NCI-H146 treated with DMSO at 0.1 percent for 48 hours (cell line): ENCODE measurements around the gene BUB1.
"Not testable (repeated sequence)": the region's sequence is repeated elsewhere in the genome, so short reads cannot be mapped to it uniquely, and the experiment has no call there.

Experiments used
- DNase-seq: peaks from one replicate; lab custom pipeline; 2025; ENCODE audit not compliant: unreplicated experiment; lab: John Stamatoyannopoulos, UW

BUB1 gene

DNA sequence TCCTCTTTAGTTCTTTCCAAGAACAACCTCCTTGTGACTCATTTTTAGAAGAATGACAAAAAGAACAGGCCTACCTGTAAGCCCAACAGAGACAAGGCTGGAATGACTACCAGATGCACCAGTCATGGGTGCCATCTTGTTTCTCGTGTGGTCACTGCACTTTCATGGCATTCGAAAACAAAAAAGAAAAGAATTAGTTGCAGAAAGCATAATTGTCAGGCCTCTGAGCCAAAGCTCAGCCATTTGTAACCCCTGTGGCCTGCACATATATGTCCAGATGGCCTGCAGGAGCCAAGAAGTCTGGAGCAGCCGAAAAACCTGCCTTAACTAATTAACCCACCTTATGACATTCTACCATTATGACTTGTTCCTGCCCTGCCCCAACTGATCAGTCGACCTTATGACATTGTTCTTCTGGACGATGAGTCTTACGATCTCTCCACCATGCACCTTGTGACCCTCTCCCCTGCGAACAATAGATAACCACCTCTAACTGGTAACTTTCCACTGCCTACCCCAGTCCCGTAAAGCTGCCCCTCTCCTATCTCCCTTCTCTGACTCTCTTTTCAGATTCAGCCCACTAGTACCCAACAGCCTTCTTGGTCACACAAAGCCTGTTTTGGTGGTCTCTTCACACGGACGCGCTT is 13.9 kb upstream of the BUB1 start:
- no peak for DNase-seq

DNA sequence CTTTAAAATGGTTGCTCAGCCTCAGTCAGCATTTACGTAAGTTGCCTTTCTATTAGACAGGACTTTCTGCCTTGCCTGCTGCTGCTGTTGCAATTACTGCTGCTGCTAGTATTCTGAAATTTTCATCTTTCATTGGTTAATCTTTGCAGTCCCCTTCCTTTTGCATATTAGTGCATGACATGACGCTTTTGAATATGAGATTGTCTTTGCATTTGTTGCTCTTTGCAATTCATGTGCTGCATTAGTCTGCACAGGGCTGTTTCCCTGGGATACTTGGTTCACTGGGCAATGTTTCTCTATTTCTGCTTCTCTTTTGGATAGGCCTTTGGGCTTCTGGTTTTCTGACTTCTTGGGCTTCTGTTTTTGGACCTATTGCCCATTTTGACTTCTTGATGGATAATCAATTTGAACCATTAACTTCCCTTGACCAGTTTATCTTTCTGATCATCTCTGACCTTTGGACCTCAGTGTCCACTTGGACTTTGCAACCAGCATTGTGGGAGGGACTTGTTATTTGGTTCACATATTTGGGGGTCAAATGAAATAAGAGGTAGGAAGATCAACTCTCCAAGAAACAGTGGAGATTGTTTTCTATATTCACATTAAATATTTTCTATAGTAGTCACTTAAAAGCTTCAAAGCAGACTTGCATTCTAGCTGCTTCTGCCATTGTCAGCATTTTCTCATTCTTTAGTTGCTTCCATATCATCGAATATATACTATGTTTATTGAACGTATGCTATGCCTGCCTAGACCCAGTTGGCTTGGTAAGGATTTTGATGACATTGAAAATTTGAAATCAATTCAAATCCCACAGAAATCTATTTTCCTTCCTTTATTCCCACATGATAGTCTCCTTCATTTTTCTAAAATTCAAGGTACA is 12.5 kb upstream of the BUB1 start:
- no peak for DNase-seq

DNA sequence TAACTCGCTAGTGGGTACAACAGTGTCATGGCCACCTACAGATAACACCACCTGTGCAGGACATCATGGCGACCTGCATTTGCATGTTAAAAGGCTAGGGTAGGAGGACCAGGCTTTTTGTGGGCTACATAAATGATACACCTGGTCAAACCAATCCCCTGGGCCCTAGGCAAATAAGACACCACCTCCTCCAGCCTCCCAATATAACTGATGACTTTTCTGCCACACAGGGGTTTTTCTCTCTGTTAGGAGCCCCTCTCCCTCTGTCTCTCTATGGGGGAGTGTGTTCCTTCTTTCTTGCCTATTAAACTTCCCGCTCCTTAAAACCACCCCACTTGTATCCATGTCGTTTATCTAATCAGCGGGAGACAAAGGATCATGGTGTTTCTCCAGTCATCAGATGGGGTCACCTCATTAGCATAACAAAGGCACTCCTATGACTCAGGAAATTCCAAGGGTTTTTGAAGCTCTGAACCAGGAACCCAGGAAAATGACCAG is 10.8 kb upstream of the BUB1 start:
- no peak for DNase-seq

DNA sequence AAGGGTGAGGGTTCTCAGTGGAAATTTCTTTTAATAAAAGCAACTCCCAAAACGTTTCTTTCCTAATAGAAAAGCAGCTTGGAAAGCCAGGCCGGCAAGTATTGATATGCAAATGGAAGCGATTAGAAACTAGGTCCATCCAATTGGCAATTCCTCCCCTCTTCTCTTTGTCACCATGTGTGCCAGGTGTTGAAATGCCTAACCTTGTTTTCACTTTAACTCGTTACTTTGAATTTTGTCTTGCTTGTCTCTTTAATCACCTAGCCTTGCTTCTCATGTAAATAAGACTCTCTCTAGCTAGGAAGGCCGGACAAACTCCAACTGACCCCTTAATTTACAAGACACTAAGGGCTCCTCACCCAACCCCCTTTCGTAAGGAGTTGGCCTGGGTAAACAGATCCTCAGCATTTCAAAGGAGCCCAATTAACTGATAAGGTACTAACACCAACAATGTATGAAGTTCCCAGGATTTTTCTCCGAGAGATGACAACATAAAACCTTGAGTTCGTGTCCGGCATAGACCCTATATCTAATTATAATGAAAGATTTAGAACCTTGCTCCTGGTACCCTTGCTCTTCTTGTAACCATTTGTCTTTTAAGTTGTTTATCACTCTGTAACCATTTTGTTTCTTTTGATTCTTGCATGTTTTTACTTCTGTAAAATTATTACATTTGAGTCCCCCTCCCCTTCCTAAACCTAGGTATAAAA is 10.1 kb upstream of the BUB1 start:
- not testable (repeated sequence) for DNase-seq

DNA sequence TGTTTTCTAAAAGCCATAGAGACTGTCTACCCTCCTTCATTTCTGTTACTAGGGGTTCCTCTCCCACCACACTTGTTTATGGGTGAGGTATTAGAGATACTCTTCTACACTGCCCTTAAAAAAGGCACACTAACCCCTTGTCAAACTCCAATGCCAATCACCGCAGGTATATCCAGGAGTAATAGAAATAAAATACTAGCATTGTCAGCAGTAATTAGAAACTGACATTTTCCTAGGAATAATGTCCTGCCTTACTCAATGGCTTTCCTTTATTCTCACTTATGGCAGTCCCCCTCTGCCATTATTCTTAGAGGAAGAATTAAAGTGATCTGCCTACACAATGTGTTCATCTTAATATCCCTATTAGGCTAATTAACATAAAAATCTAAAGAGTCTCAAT is 5.0 kb upstream of the BUB1 start:
- DNase-seq: no peak

DNA sequence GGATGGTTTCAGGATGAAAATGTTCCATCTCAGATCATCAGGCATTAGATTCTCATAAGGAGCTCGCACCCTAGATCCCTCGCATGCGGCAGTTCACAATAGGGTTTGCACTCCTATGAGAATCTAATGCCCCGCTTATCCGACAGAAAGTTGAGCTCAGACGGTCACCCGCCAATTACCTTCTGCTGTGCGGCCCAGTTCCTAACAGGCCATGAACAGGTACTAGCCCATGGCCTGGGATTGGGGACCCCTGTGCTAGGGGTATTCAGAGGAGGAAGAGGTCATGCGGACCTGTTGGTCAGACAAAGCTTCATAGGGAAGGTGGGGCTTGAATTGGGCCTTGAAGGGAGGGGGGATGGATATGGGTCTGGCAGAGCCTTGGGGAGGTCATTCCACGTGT is 4.4 kb upstream of the BUB1 start:
- no peak for DNase-seq

DNA sequence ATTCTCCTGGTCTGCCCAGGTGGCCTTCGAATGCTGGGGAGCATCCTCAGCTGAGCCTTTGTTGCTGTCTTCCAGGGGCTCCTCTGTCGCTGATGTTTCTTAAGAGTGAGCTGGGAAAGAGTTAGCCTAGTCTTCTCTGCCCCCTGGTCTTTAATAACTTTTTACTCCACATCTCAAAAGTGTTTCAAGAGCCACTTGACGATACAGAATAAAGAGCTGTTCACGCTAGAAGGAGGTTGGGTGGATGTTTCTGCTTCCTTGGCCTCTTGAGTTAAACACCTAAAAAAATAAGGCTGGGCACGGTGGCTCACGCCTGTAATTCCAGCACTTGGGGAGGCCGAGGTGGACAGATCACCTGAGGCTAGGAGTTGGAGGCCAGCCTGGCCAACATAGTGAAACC is 2.8 kb upstream of the BUB1 start:
- DNase-seq: no peak

DNA sequence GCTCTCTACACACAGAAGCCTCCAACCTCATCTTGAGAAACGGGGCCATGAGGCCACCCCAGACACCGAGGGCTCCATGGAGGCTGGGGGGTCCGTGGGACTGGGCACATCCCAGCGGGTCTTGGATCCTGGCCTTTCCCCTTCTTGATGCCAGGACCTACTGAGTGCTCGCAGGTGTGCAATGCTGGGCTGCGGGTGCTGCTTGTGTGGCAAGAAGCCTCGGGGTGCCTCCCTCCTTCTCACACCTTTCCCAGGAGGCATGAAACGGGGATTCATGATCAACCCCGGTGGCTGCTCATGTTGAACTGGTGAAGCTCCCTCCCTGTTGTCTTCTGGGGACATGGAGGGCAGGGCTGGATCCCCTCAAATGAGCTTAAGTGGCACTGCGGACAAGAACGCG is 2.0 kb upstream of the BUB1 start:
- no peak for DNase-seq

DNA sequence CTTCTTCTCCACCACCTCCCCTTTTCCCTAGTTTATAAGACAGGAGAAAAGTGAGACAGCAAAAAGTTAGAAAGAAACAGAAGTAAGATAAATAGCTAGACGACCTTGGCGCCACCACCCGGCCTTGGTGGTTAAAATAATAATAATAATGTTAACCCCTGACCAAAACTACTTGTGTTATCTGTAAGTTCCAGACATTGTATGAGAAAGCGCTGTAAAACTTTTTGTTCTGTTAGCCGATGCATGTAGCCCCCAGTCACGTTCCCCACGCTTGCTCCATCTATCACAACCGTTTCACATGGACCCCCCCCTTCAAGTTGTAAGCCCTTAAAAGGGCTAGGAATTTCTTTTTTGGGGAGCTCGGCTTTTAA is 1.5 kb upstream of the BUB1 start:
- DNase-seq: no peak

DNA sequence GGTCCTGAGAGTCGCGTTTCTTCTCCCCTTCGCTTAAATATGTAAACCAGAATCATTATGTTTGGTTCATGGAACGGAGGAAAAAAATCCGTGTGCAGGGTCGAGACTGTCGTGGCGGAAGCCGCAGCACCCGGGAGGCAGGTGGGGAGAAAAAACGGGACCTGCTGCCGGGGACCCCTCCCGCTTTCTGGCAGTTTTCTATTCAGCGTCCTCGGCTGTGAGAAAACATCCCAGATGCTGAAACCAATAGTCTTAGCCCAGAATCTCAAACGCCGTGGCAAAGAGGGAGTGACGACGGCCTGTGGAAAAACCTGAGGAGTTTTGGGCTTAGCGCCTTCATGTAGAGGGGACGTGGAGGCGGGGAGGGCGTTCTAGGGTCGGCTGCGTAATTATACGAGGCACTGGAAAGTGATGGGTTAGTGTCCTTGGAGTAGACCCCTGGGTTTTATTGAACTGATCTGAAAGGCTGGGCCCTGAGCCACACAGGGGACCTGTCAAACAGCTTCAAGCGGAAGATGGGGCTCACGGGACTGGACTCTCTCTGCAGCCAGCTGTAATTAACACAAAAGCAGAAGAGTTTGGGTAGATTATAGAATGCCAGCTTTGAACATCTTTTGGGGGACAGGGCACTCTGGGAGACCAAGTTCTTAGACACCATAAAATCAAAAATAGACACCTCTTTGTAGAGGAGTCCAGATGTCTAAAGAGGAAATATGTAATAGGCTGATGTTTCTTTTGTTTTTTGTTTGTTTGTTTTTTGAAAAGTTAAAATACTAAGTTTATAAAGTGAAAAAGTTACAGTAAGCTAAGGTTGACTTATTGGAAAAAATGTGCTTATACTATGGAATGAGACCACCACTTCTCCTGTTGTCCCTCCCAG is 834 bp upstream of the BUB1 start:
- DNase-seq: peak; percentile 51

DNA sequence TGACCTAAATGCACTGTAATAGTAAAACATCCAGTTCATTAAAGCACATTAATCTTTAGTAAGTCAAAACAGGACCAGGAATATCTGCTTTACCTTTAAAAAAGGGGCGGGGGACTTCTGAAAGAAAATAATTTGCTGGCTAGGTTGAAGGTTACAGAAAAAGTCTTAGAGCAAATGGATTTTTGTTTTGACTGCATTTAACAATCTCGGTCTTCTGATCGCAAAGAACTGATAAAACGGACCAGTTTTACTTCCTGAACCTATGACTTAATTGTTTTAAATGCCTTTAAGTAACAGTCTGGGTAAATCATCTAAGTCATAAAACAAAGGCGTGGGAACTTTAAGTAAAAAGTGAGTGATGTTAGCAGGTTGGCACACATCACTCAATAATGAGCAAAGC is 783 bp downstream of the BUB1 start:
- no peak for DNase-seq

DNA sequence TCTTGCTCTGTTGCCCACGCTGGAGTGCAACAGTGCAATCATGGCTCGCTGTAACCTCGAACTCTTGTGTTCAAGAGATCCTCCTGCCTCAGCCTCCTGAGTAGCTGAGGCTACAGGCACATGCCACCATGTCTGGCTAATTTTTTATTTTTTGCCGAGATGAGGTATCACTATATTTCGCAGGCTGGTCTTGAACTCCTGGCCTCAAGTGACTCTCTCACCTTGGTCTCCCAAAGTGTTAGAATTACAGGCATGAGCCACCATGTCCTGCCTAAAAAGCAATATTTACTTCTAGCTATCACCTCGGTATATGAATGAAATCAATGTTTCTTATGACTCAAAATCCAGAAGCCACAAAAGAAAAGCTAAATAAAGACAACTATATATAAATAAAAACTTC is 2.2 kb downstream of the BUB1 start:
- DNase-seq: no peak

DNA sequence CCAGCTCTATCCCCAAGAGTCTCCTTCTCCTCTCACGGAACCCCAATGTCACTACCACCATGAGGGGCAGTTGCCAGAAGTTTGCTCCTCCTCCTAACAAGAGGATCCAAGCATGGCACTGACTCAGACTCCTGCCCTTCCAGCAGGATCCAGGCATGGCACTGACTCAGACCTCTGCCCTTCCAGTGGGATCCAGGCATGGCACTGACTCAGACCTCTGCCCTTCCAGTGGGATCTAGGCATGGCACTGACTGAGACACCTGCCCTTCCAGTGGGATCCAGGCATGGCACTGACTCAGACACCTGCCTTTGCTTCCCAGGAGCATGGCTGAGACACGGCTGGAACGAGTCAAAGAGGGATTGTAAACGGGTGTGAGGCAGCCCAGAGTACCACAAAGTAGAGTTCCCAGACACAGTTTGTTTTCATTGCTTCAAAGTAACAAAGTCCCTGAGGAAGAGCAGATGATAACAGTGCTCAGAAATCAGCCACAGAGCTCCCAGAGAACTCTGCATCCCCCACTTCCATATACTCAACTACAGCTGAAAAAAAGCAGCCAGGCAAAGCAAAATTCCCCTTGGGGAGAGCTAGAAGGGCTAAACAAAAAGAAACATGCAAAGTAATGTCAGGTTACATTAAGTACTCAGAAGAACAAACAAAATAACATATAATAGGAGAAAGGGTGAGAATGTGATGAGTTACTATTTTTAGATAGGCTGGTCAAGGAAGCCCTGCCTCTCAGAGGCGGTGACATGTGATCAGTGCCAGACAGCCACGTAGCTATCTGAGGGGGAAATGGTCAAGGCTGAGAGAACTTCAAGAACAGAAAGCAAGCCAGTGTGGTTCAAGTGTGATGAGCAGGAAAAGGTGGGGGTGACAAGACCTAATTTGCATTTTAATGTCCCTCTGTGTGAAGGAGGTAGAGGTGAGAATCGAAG is 3.0 kb downstream of the BUB1 start:
- DNase-seq: no peak

DNA sequence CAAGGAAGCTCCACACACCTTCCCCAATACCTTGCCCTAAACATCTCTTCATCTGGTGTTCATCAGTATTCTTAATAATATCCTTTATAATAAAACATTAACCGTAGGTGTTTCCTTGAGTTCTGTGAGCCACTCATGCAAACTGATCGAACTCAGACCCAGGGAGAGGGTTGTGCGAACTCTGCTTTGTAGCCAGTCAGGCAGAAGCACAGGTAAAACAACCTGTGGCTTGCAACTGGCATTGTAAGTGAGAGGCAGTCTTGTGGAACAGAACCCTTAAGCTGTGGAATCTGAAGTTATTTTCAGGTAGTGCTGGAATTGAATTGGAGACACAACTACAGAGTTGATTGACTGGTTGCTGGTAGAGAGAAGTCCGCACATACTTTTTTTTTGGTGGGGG is 4.7 kb downstream of the BUB1 start:
- no peak for DNase-seq

DNA sequence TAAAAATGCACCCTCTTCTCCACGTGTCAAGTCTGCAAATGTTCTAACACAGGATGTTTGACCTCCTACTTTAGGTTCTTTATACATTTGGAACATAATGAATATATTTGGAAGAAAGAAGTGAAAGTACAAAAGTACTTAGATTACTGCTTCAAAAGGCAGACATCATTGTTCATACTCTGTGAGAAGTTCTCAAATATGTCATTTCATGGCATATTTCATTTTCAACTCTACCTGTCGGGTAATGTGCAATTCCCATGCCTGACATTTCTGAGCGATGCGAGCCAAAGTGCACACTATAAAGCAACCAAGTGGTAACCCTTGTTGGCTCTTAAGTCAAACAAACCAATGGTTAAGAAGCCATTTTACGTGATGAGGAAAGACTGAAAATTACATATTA is 7.0 kb downstream of the BUB1 start:
- no peak for DNase-seq

DNA sequence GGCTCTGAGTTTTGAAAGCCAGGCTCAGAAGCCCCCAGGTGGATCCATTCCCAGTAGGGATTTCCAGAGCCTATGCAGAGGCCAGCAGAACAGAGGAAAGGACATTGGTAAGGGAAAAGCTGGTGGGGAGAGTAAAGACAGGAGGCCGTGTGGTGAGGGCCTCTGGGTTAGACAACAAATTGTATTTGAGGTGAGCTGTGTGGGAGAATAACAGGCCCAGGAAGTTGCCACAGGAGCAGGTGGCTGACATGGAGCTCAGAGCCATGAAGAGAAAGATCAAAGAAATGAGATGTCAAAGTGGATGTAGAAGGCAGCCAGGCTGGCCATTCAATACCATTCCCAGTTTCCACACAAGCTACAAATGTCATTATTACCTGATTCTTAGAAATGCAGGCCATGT is 8.8 kb downstream of the BUB1 start:
- DNase-seq: no peak

DNA sequence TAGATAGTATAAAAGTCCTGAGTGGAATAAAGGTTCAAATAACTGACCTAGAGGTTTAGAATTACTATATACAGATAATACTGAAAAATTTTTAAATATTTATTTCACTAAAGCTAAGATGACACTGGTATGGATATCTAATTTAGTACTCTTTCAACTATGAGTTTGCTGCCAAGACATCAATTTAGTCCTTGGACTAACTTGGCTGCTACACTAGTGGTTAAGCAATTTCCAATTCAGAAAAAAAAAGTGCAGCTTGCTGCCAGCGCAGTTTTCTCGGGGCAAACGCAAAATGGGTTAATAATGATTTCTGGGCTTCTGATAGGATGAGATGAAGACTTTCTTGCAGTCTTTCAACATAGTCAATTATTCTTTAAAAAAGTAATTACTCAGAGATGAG is 10.8 kb downstream of the BUB1 start:
- no peak for DNase-seq

DNA sequence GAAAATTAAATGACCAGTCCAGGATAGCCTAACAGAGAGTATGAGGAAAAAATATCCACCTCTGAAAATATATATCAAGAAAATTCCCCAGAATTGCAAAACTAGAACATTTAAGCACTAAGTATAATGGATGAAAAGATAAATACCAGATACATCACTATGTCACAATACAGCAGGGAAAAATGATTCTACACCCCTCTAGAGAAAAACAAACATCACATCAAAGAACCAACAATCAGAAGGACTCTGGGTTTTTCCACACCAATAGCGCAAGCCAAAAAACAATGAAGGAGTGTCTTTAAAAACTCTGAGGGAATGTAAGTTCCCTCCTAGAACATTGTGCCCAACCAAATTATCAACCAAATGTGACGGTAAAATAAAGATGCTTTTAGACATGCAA is 13.7 kb downstream of the BUB1 start:
- DNase-seq: no peak

DNA sequence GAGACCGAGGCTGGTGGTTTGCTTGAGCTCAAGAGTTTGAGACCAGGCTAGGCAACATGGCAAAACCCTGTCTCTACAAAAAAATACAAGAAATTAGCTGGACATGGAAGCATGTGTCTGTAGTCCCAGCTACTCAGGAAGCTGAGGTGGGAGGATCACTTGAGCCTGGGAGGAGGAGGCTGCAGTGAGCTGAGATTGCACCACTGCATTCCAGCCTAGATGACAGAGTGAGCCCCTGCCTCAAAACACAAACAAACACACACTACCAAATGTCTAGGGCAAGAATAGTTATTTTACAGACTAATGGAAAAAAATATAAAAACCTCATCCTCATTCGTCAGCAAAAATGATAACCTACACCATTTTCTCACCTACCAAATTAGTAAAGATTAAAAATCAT is 15.3 kb downstream of the BUB1 start:
- DNase-seq: no peak

DNA sequence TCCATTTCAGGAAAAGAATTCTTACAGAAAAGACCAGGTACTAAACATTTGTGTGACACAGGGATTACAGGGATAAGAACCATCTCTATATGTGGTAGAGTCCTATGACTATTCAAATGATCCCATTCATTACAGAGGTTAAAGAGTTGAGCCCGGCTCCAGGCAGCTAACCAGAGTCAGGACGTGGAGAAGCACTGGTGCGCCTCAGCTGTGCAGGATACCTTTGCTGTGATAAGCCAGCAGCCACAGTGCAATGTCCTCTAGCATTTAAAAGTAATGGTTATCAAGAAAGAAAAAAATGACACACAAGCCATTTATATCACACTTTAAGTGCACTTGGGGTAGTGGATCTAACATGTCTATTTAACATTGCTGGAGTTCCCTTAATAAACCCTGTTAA is 17.3 kb downstream of the BUB1 start:
- DNase-seq: no peak
